Cerebellar nuclear complex (tissue), 1 donor: ENCODE results near the gene TMEM61.

ENCODE experiments used
- DNase-seq, 2 experiments: peaks; one replicate each; lab custom pipeline; 2025; lab: John Stamatoyannopoulos, UW

Gene TMEM61

GRCh38 chr1:54985556-54985955, 5.1 kb downstream of the TMEM61 start:
- no peak for DNase-seq

GRCh38 chr1:54986025-54986424, 5.6 kb downstream of the TMEM61 start:
- no peak for DNase-seq

GRCh38 chr1:54986533-54986932, 6.1 kb downstream of the TMEM61 start:
- no peak for DNase-seq

GRCh38 chr1:54987427-54987826, 7.0 kb downstream of the TMEM61 start:
- no peak for DNase-seq

- no peak for DNase-seq
These were observed 7.7 kb downstream of the TMEM61 start for GRCh38 chr1:54987919-54988705.

GRCh38 chr1:54988975-54989374, 8.5 kb downstream of the TMEM61 start:
- no peak for DNase-seq

GRCh38 chr1:54989473-54989872, 9.0 kb downstream of the TMEM61 start:
- DNase-seq, result no peak

GRCh38 chr1:54989968-54990810, 9.8 kb downstream of the TMEM61 start:
- no peak for DNase-seq

GRCh38 chr1:54990916-54991315, 10.5 kb downstream of the TMEM61 start:
- no peak for DNase-seq

GRCh38 chr1:54991939-54992338, 11.5 kb downstream of the TMEM61 start:
- no peak for DNase-seq

GRCh38 chr1:54993140-54993539, 12.7 kb downstream of the TMEM61 start:
- DNase-seq, result no peak

GRCh38 chr1:54994355-54994990, 14.0 kb downstream of the TMEM61 start:
- DNase-seq, result no peak

- no peak for DNase-seq
These were observed 14.8 kb downstream of the TMEM61 start for GRCh38 chr1:54995013-54995760.

- no peak for DNase-seq
These were observed 15.4 kb downstream of the TMEM61 start for GRCh38 chr1:54995835-54996234.

- peak in 1 of 2 experiments; percentile 17 for DNase-seq
These were observed 16.0 kb downstream of the TMEM61 start for GRCh38 chr1:54996359-54996868.

GRCh38 chr1:54996869-54997710, 16.7 kb downstream of the TMEM61 start:
- DNase-seq, result no peak

- DNase-seq, result no peak
These were observed 17.2 kb downstream of the TMEM61 start for GRCh38 chr1:54997711-54997986.

- no peak for DNase-seq
These were observed 17.7 kb downstream of the TMEM61 start for GRCh38 chr1:54998100-54998499.

GRCh38 chr1:54998677-54999076, 18.2 kb downstream of the TMEM61 start, which contains the start of gene BSND:
Gene BSND, plus strand, starts transcription at chr1:54998933. Its CDS starts 254 bp downstream, at chr1:54999187.
- DNase-seq, result no peak

GRCh38 chr1:55000110-55001085, 20.0 kb downstream of the TMEM61 start:
- no peak for DNase-seq
